ENCODE data around the gene BDH2. TPM values are rescaled to one million over a fixed set of nuclear protein-coding genes. Genes with fewer than 3 reads are reported as not detected.
A peak's percentile ranks its signal among the peaks of the same experiment; 100 is the strongest.

Gene BDH2
- total and polyA plus RNA-seq, 2 donors (not counting 1 experiment from before 2014, with no cell fraction given) = 67.2 to 70.5 TPM

- Histone ChIP-seq H3K9ac (ENCODE audit: insufficient read depth, low read length) (peak overlapping the region; percentile 83), H3K27ac (ENCODE audit: insufficient read depth, low read length) (peak overlapping the region; percentile 91), H3K4me2 (ENCODE audit: extremely low read depth, insufficient read depth, low read length) (peak overlapping the region; percentile 97), H4K20me1 (ENCODE audit: control insufficient read depth, extremely low read depth, insufficient read depth, low read length) (no peaks in the 10 kb centered on the region), H3K36me3 (ENCODE audit: control insufficient read depth, insufficient read depth, low read length) (no peaks in the 10 kb centered on the region), H3K27me3 (ENCODE audit: control insufficient read depth, insufficient read depth, low read length) (no peaks in the 10 kb centered on the region), H3K79me2 (ENCODE audit: control insufficient read depth, insufficient read depth, low read length) (peaks cover 8% of the 10 kb centered on the region), H3K4me3 (replicated peaks in 1 of 4; ENCODE audit: control extremely low read depth in 1 of 4, insufficient read depth in 1 of 4, low read depth in 3 of 4, low read length in 4 of 4) (peak overlapping the region; percentile 78 to 87 (median 82)), H3K9me3 (ENCODE audit: control insufficient read depth, insufficient read depth, low read depth, low read length) (no peaks in the 10 kb centered on the region), H3K4me1 (ENCODE audit: control insufficient read depth, extremely low read depth, insufficient read depth, low read length) (peaks cover 5% of the 10 kb centered on the region), H2AFZ (ENCODE audit: low read length) (peak overlapping the region; percentile 83)
- peak; percentile 70 to 74 for DNase-seq (ENCODE audit: low read depth in 2 of 2)
- TF ChIP-seq EZH2 (IDR thresholded peaks at IDR 0.05; ENCODE audit: low read length, missing control alignments) = no peak
- TF ChIP-seq, protein P1, sequence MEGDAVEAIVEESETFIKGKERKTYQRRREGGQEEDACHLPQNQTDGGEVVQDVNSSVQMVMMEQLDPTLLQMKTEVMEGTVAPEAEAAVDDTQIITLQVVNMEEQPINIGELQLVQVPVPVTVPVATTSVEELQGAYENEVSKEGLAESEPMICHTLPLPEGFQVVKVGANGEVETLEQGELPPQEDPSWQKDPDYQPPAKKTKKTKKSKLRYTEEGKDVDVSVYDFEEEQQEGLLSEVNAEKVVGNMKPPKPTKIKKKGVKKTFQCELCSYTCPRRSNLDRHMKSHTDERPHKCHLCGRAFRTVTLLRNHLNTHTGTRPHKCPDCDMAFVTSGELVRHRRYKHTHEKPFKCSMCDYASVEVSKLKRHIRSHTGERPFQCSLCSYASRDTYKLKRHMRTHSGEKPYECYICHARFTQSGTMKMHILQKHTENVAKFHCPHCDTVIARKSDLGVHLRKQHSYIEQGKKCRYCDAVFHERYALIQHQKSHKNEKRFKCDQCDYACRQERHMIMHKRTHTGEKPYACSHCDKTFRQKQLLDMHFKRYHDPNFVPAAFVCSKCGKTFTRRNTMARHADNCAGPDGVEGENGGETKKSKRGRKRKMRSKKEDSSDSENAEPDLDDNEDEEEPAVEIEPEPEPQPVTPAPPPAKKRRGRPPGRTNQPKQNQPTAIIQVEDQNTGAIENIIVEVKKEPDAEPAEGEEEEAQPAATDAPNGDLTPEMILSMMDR (conservative IDR thresholded peaks at IDR 0.05 in 1 of 2, IDR thresholded peaks at IDR 0.05 in 1 of 2; ENCODE audit: low read depth in 1 of 2, low read length in 2 of 2) = no peak
Observed at GRCh38 chr4:103075894-103076746, 23.5 kb downstream of the BDH2 start.

DNA sequence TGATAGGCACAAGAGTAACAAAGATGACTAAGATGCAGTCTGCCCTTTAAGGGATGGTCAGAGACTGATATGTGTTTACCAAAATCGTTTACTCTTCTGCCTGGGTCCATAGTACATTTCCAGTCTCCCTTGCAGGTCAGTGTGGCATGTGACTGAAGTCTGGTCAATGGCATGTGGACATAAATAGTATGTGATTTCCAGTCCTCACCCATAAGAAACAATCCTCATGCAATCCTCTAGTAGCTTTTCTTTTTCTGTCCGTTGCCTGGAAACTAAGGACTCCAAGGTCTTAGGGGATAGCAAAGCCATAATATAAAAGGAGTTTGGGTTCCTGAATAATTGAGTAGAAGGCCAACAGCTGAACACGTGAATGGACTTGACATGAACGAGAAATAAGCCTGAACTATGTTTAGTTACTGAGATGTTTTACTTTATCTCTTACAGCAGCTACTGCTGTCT, 24.2 kb downstream of the BDH2 start:
- TF ChIP-seq EZH2 (IDR thresholded peaks at IDR 0.05; ENCODE audit: low read length, missing control alignments) = no peak
- TF ChIP-seq, protein P1 (conservative IDR thresholded peaks at IDR 0.05 in 1 of 2, IDR thresholded peaks at IDR 0.05 in 1 of 2; ENCODE audit: low read depth in 1 of 2, low read length in 2 of 2) = no peak
- Histone ChIP-seq H2AFZ (ENCODE audit: low read length) (peak overlapping the region; percentile 83), H3K9ac (ENCODE audit: insufficient read depth, low read length) (peak overlapping the region; percentile 83), H3K79me2 (ENCODE audit: control insufficient read depth, insufficient read depth, low read length) (peaks cover 8% of the 10 kb centered on the region), H3K9me3 (ENCODE audit: control insufficient read depth, insufficient read depth, low read depth, low read length) (no peaks in the 10 kb centered on the region), H4K20me1 (ENCODE audit: control insufficient read depth, extremely low read depth, insufficient read depth, low read length) (no peaks in the 10 kb centered on the region), H3K27me3 (ENCODE audit: control insufficient read depth, insufficient read depth, low read length) (no peaks in the 10 kb centered on the region), H3K4me3 (replicated peaks in 1 of 4; ENCODE audit: control extremely low read depth in 1 of 4, insufficient read depth in 1 of 4, low read depth in 3 of 4, low read length in 4 of 4) (peak overlapping the region; percentile 78 to 87 (median 82)), H3K36me3 (ENCODE audit: control insufficient read depth, insufficient read depth, low read length) (no peaks in the 10 kb centered on the region), H3K4me2 (ENCODE audit: extremely low read depth, insufficient read depth, low read length) (peak overlapping the region; percentile 97), H3K4me1 (ENCODE audit: control insufficient read depth, extremely low read depth, insufficient read depth, low read length) (peaks cover 5% of the 10 kb centered on the region), H3K27ac (ENCODE audit: insufficient read depth, low read length) (peak overlapping the region; percentile 91)
- peak; percentile 30 to 45 for DNase-seq (ENCODE audit: low read depth in 2 of 2)

GRCh38 chr4:103074744-103075434, 24.7 kb downstream of the BDH2 start:
- Histone ChIP-seq H4K20me1 (ENCODE audit: control insufficient read depth, extremely low read depth, insufficient read depth, low read length) (no peaks in the 10 kb centered on the region), H2AFZ (ENCODE audit: low read length) (no peak overlapping the region), H3K36me3 (ENCODE audit: control insufficient read depth, insufficient read depth, low read length) (no peaks in the 10 kb centered on the region), H3K9ac (ENCODE audit: insufficient read depth, low read length) (no peak overlapping the region), H3K4me1 (ENCODE audit: control insufficient read depth, extremely low read depth, insufficient read depth, low read length) (peaks cover 5% of the 10 kb centered on the region), H3K9me3 (ENCODE audit: control insufficient read depth, insufficient read depth, low read depth, low read length) (no peaks in the 10 kb centered on the region), H3K4me3 (replicated peaks in 1 of 4; ENCODE audit: control extremely low read depth in 1 of 4, insufficient read depth in 1 of 4, low read depth in 3 of 4, low read length in 4 of 4) (peak overlapping the region in 3 of 4 experiments; percentile 78 to 87 (median 78)), H3K27ac (ENCODE audit: insufficient read depth, low read length) (peak overlapping the region; percentile 91), H3K79me2 (ENCODE audit: control insufficient read depth, insufficient read depth, low read length) (peaks cover 8% of the 10 kb centered on the region), H3K4me2 (ENCODE audit: extremely low read depth, insufficient read depth, low read length) (peak overlapping the region; percentile 97), H3K27me3 (ENCODE audit: control insufficient read depth, insufficient read depth, low read length) (no peaks in the 10 kb centered on the region)
- TF ChIP-seq, protein P1 (conservative IDR thresholded peaks at IDR 0.05 in 1 of 2, IDR thresholded peaks at IDR 0.05 in 1 of 2; ENCODE audit: low read depth in 1 of 2, low read length in 2 of 2) = no peak
- TF ChIP-seq EZH2 (IDR thresholded peaks at IDR 0.05; ENCODE audit: low read length, missing control alignments) = no peak
- DNase-seq (ENCODE audit: low read depth in 2 of 2) = peak; percentile 21 to 37
